ENCODE results near the gene GALNT12. TPM values are rescaled to one million over a fixed set of nuclear protein-coding genes. Genes with fewer than 3 reads are reported as not detected.

GALNT12 gene
- total RNA-seq, 5 donors from 2014 or later (not counting 1 experiment from before 2014, with no cell fraction given), result 9.5 to 11.7 (median 11.6) TPM

DNA sequence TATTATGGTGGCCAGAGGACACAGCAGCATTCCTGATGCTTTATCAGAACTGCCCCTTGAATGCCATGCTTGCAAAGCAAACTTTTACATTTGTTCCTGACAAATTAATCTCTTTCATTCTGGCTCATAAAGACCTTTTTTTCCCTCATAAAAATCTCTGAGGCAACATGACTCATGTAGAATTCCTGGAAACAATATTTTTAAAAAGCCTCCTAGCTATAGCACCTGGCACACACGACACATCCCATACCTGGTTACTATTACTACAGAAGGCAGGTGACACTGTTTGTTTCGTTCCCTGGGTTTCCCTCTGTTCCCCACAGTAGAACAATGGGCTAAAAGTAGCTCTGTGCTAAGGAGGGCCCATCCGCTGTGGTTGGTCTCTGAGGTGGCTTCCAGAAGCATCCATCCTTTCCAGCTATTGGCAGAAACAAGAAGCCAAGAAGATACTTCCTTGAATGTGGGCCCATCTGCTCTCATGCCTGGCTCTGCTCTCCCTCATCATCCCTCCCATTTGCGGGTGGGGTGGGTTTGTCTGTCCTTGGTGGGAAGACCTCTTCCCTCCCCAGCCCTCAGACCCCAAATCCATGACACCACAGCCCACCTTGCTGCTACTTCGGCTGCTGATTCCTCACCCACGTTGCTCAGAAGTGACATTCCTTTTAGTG lies 59.1 kb downstream of the GALNT12 start:
- Histone ChIP-seq H3K4me1 (ENCODE audit: control insufficient read depth in 1 of 2, extremely low read depth in 1 of 2, insufficient read depth in 2 of 2, low read length in 2 of 2) (no peaks in the 10 kb centered on the region), H3K27me3 (replicated peaks in 1 of 2; ENCODE audit: control insufficient read depth in 2 of 2, extremely low read depth in 1 of 2, insufficient read depth in 2 of 2, low read length in 1 of 2) (peaks cover 0 to 17% of the 10 kb centered on the region in 2 experiments), H3K4me3 (ENCODE audit: control insufficient read depth in 1 of 2, extremely low read depth in 1 of 2, low read length in 1 of 2) (no peak overlapping the region), H3K27ac (ENCODE audit: low read length) (no peak overlapping the region), H3K9me3 (no peaks in the 10 kb centered on the region), H3K36me3 (ENCODE audit: control insufficient read depth in 2 of 2, extremely low read depth in 1 of 2, insufficient read depth in 1 of 2, low read length in 1 of 2) (no peaks in the 10 kb centered on the region)
- POLR2A ChIA-PET, result no interaction called here
- ATAC-seq (replicated peaks in 1 of 4) (no peak), DNase-seq (no peak)
- Mint-ChIP-seq H3K4me3 (no peak overlapping the region), H3K27ac (no peak overlapping the region), H3K27me3 (peaks cover 5 to 13% of the 10 kb centered on the region in 2 donors), H3K36me3 (no peaks in the 10 kb centered on the region), H3K9me3 (no peaks in the 10 kb centered on the region), H3K4me1 (no peaks in the 10 kb centered on the region)
- no CpG with 5 or more reads among the region's 6 CpGs for WGBS (ENCODE audit: insufficient coverage)
- CTCF ChIA-PET, result no interaction called here

DNA sequence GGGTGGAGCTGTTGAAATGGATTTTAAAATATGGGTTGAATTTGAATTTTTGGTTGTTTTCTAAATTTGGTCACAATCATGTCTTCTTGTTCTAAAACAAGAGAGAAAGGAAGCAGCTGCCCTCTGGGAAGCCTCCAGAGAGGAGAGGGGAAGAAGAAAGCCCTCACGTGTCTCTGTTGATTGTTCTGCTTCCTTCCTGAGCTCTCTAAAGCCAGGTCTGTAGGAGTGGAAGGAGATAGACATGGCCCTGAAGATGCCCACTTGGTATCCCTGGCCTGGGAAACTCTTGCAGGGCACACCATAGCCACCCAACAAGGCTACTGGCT lies 59.6 kb downstream of the GALNT12 start:
- Histone ChIP-seq H3K27ac (ENCODE audit: low read length) (no peak overlapping the region), H3K27me3 (replicated peaks in 1 of 2; ENCODE audit: control insufficient read depth in 2 of 2, extremely low read depth in 1 of 2, insufficient read depth in 2 of 2, low read length in 1 of 2) (peaks cover 0 to 17% of the 10 kb centered on the region in 2 experiments), H3K4me3 (ENCODE audit: control insufficient read depth in 1 of 2, extremely low read depth in 1 of 2, low read length in 1 of 2) (no peak overlapping the region), H3K36me3 (ENCODE audit: control insufficient read depth in 2 of 2, extremely low read depth in 1 of 2, insufficient read depth in 1 of 2, low read length in 1 of 2) (no peaks in the 10 kb centered on the region), H3K9me3 (no peaks in the 10 kb centered on the region), H3K4me1 (ENCODE audit: control insufficient read depth in 1 of 2, extremely low read depth in 1 of 2, insufficient read depth in 2 of 2, low read length in 2 of 2) (no peaks in the 10 kb centered on the region)
- H3K36me3 Mint-ChIP-seq, result no peaks in the 10 kb centered on the region
- WGBS (ENCODE audit: insufficient coverage), result 0% methylated on average over 1 of the region's 1 CpG
- DNase-seq, result no peak
- H3K4me3 Mint-ChIP-seq, result no peak overlapping the region
- CTCF ChIA-PET, result no interaction called here
- no peaks in the 10 kb centered on the region for H3K4me1 Mint-ChIP-seq
- H3K27ac Mint-ChIP-seq, result no peak overlapping the region
- peaks cover 8 to 13% of the 10 kb centered on the region in 2 donors for H3K27me3 Mint-ChIP-seq
- no peak for ATAC-seq (replicated peaks in 1 of 4)
- peaks cover 0 to 3% (median 0%) of the 10 kb centered on the region in 3 donors for H3K9me3 Mint-ChIP-seq
- POLR2A ChIA-PET, result no interaction called here

DNA sequence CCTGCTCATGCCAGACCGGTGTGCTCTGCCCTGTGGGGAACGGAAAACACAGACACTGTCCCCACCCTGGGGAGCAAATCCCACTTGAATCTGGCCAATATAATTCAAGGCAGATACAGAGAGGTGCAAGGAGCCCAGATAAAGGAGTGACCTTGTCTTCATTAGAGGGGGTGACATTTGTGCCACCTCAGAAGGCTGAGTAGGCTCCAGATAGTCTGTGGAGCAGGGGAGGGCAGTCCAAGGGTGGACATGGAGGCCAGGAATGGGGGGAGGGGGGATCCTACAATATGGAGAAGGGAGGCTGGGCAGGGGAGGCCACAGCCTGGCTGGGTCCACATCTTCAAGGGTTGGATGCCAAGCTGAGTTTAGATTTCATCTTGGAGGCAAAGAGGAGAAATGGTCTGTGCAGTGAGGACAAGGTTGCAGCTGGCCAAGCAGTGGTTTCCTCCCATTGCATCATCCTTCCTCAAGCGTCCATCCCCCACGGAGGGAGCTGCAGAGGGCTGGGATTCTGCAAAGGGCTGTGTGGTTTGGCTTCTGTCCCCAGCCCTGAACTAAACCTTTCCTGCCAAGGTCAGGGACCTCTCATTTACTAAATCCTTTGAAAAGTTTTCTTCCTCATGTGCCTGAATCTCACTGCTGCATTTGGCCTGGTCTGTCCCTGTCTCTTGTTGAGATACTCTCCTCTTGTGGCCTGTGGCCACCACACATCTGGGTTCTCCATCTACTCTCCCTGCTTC lies 60.1 kb downstream of the GALNT12 start:
- no peaks in the 10 kb centered on the region for H3K36me3 ChIP-seq (ENCODE audit: control insufficient read depth in 2 of 2, extremely low read depth in 1 of 2, insufficient read depth in 1 of 2, low read length in 1 of 2)
- no peaks in the 10 kb centered on the region for H3K4me1 ChIP-seq (ENCODE audit: control insufficient read depth in 1 of 2, extremely low read depth in 1 of 2, insufficient read depth in 2 of 2, low read length in 2 of 2)
- Mint-ChIP-seq H3K4me1 (no peaks in the 10 kb centered on the region), H3K9me3 (peaks cover 0 to 4% (median 0%) of the 10 kb centered on the region in 3 donors), H3K36me3 (no peaks in the 10 kb centered on the region), H3K27me3 (peaks cover 9 to 13% of the 10 kb centered on the region in 2 donors), H3K27ac (no peak overlapping the region), H3K4me3 (no peak overlapping the region)
- ChIA-PET POLR2A (no interaction called here), CTCF (no interaction called here)
- DNase-seq (no peak), ATAC-seq (replicated peaks in 1 of 4) (no peak)
- peaks cover 0 to 17% of the 10 kb centered on the region in 2 experiments for H3K27me3 ChIP-seq (replicated peaks in 1 of 2; ENCODE audit: control insufficient read depth in 2 of 2, extremely low read depth in 1 of 2, insufficient read depth in 2 of 2, low read length in 1 of 2)
- no peak overlapping the region for H3K4me3 ChIP-seq (ENCODE audit: control insufficient read depth in 1 of 2, extremely low read depth in 1 of 2, low read length in 1 of 2)
- no peak overlapping the region for H3K27ac ChIP-seq (ENCODE audit: low read length)
- 40% methylated on average over 1 of the region's 4 CpGs for WGBS (ENCODE audit: insufficient coverage)
- H3K9me3 ChIP-seq, result no peaks in the 10 kb centered on the region

DNA sequence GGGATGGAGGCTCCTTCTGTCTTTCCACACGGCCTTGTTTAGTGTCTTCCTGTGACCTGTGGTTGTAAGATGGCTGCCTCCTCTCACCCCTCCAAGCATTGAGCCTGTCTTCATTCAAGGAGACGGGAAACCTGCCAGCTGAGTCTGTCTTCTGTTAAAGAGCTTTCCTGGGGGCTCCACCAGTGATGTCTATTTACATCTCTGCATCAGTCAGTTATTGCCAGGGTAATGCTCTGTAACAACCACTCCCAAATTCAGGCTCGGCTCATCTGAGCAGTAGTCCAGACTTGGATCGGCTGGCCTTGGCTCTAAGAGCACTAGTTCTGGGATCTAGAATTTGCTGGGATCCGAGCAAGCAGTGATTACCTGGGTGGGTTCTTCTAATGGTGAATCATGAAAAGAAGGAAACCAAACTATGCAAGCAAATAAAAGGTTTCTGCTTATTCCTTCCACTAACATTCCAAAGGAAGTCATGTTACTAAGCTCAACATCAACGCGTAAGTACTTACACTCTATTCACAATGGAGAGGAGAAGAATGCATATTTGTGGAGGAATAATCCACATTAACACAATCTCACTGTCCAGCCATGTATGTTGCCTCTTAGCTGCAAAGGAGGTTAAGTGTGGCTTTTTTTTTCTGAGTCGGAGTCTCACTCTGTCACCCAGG lies 61.7 kb downstream of the GALNT12 start:
- Mint-ChIP-seq H3K27ac (no peak overlapping the region), H3K36me3 (no peaks in the 10 kb centered on the region), H3K4me1 (no peaks in the 10 kb centered on the region), H3K9me3 (peaks cover 0 to 4% (median 0%) of the 10 kb centered on the region in 3 donors), H3K4me3 (no peak overlapping the region), H3K27me3 (peaks cover 4 to 8% of the 10 kb centered on the region in 2 donors)
- H3K36me3 ChIP-seq (ENCODE audit: control insufficient read depth in 2 of 2, extremely low read depth in 1 of 2, insufficient read depth in 1 of 2, low read length in 1 of 2), result no peaks in the 10 kb centered on the region
- no peak for DNase-seq
- peaks cover 0 to 19% of the 10 kb centered on the region in 2 experiments for H3K27me3 ChIP-seq (replicated peaks in 1 of 2; ENCODE audit: control insufficient read depth in 2 of 2, extremely low read depth in 1 of 2, insufficient read depth in 2 of 2, low read length in 1 of 2)
- no peaks in the 10 kb centered on the region for H3K4me1 ChIP-seq (ENCODE audit: control insufficient read depth in 1 of 2, extremely low read depth in 1 of 2, insufficient read depth in 2 of 2, low read length in 2 of 2)
- H3K27ac ChIP-seq (ENCODE audit: low read length), result no peak overlapping the region
- no peak overlapping the region for H3K4me3 ChIP-seq (ENCODE audit: control insufficient read depth in 1 of 2, extremely low read depth in 1 of 2, low read length in 1 of 2)
- WGBS (ENCODE audit: insufficient coverage), result no CpG with 5 or more reads among the region's 8 CpGs
- ChIA-PET CTCF (no interaction called here), POLR2A (interaction anchor here in 1 of 2 donors (0.6 kb wide), 1 partner anchor 325 kb away, joined by 3 read pairs; no protein-coding TSS in a partner anchor)
- ATAC-seq (replicated peaks in 1 of 4), result no peak
- no peaks in the 10 kb centered on the region for H3K9me3 ChIP-seq

DNA sequence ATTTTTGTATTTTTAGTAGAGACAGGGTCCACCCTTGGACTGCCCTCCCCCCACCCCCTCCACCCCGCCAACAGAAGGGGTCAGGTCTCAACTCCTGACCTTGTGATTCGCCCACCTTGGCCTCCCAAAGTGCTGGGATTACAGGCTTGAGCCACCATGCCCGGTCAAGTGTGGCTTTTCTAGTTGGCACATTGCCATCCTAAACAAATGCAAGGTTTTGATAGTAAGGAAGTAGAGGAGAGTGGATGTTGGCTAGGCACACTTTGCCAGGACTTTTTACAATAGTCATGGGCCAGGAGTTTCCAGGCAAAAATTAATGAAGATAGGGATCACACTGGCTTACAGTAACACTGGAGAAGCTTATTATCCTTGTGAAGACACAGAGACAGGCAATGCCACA lies 62.4 kb downstream of the GALNT12 start:
- no peak overlapping the region for H3K27ac Mint-ChIP-seq
- no peak for ATAC-seq (replicated peaks in 1 of 4)

DNA sequence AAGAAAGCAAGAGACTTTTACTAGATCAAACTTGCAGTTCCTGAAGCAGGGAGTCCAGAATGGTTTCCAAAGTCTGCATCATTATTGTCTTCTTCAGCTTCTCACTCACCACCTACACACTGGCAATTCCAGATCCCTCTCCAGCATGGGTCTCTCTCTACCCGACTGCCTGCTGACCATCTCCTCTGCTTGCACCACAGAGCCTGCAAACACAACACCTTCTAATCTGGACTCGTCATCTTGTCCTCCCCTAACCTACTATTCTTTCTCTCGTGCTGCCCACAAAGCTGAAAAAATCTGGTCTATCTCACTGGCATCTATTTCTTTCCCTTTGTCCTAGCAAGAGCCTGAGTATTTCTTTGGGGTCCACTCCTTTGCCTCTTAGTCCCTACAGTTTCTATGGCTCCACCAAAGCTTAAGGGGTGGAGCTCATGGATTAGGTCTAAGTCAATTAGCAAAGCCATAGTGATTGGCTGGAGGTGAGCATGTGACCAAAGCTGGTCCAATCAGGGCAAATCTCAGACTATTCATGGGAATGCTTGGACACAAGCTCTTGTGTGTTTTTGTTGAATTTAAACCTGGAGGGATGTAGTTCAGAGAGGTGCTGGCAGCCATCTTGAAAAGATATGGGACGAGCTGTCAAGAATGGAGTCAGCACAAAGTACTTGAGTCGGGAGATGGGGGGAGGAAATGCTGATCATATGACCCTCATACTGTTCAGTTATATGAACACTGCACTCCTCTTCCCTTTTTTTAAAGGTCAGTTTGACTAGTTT lies 63.5 kb downstream of the GALNT12 start:
- Mint-ChIP-seq H3K4me1 (no peaks in the 10 kb centered on the region), H3K9me3 (peaks cover 0 to 4% (median 0%) of the 10 kb centered on the region in 3 donors), H3K36me3 (no peaks in the 10 kb centered on the region), H3K27me3 (peaks cover 7 to 8% of the 10 kb centered on the region in 2 donors), H3K27ac (no peak overlapping the region), H3K4me3 (no peak overlapping the region)
- H3K4me1 ChIP-seq (ENCODE audit: control insufficient read depth in 1 of 2, extremely low read depth in 1 of 2, insufficient read depth in 2 of 2, low read length in 2 of 2), result no peaks in the 10 kb centered on the region
- no peak overlapping the region for H3K27ac ChIP-seq (ENCODE audit: low read length)
- DNase-seq (no peak), ATAC-seq (replicated peaks in 1 of 4) (no peak)
- H3K36me3 ChIP-seq (ENCODE audit: control insufficient read depth in 2 of 2, extremely low read depth in 1 of 2, insufficient read depth in 1 of 2, low read length in 1 of 2), result no peaks in the 10 kb centered on the region
- H3K4me3 ChIP-seq (ENCODE audit: control insufficient read depth in 1 of 2, extremely low read depth in 1 of 2, low read length in 1 of 2), result no peak overlapping the region
- CTCF ChIA-PET, result interaction anchor here in 1 of 2 donors (0.5 kb wide), 1 partner anchor 1460 kb away, joined by 3 read pairs; no protein-coding TSS in a partner anchor
- H3K27me3 ChIP-seq (replicated peaks in 1 of 2; ENCODE audit: control insufficient read depth in 2 of 2, extremely low read depth in 1 of 2, insufficient read depth in 2 of 2, low read length in 1 of 2), result peaks cover 0 to 14% of the 10 kb centered on the region in 2 experiments
- WGBS (ENCODE audit: insufficient coverage), result 41% methylated on average over 3 of the region's 5 CpGs
- POLR2A ChIA-PET, result no interaction called here
- H3K9me3 ChIP-seq, result no peaks in the 10 kb centered on the region

More for the DNA sequence above, 62.4 kb downstream of the GALNT12 start:
- Mint-ChIP-seq H3K27me3 (peaks cover 4 to 8% of the 10 kb centered on the region in 2 donors), H3K4me3 (no peak overlapping the region), H3K4me1 (no peaks in the 10 kb centered on the region), H3K9me3 (peaks cover 0 to 4% (median 0%) of the 10 kb centered on the region in 3 donors), H3K36me3 (no peaks in the 10 kb centered on the region)
- Histone ChIP-seq H3K4me1 (ENCODE audit: control insufficient read depth in 1 of 2, extremely low read depth in 1 of 2, insufficient read depth in 2 of 2, low read length in 2 of 2) (no peaks in the 10 kb centered on the region), H3K4me3 (ENCODE audit: control insufficient read depth in 1 of 2, extremely low read depth in 1 of 2, low read length in 1 of 2) (no peak overlapping the region), H3K27me3 (replicated peaks in 1 of 2; ENCODE audit: control insufficient read depth in 2 of 2, extremely low read depth in 1 of 2, insufficient read depth in 2 of 2, low read length in 1 of 2) (peaks cover 0 to 16% of the 10 kb centered on the region in 2 experiments), H3K36me3 (ENCODE audit: control insufficient read depth in 2 of 2, extremely low read depth in 1 of 2, insufficient read depth in 1 of 2, low read length in 1 of 2) (no peaks in the 10 kb centered on the region), H3K27ac (ENCODE audit: low read length) (no peak overlapping the region), H3K9me3 (no peaks in the 10 kb centered on the region)
- no peak for DNase-seq
- POLR2A ChIA-PET, result interaction anchor here in 1 of 2 donors (0.6 kb wide), 1 partner anchor 325 kb away, joined by 3 read pairs; no protein-coding TSS in a partner anchor
- CTCF ChIA-PET, result no interaction called here
- WGBS (ENCODE audit: insufficient coverage), result no CpG with 5 or more reads among the region's 3 CpGs
